SKM-1 treated with dmso at 0.1 percent for 144 hours (cell line): ENCODE measurements around the gene GNL2.
"Not testable (repeated sequence)": the region's sequence is repeated elsewhere in the genome, so short reads cannot be mapped to it uniquely, and the experiment has no call there.

Experiments used
- DNase-seq: peaks from one replicate; lab custom pipeline; 2025; ENCODE audit not compliant: unreplicated experiment; lab: John Stamatoyannopoulos, UW

Gene GNL2

GRCh38 chr1:37609002-37609401 is 13.3 kb upstream of the GNL2 start:
- no peak for DNase-seq

- DNase-seq, result no peak
These were observed 10.9 kb upstream of the GNL2 start for GRCh38 chr1:37606481-37607263.

DNA sequence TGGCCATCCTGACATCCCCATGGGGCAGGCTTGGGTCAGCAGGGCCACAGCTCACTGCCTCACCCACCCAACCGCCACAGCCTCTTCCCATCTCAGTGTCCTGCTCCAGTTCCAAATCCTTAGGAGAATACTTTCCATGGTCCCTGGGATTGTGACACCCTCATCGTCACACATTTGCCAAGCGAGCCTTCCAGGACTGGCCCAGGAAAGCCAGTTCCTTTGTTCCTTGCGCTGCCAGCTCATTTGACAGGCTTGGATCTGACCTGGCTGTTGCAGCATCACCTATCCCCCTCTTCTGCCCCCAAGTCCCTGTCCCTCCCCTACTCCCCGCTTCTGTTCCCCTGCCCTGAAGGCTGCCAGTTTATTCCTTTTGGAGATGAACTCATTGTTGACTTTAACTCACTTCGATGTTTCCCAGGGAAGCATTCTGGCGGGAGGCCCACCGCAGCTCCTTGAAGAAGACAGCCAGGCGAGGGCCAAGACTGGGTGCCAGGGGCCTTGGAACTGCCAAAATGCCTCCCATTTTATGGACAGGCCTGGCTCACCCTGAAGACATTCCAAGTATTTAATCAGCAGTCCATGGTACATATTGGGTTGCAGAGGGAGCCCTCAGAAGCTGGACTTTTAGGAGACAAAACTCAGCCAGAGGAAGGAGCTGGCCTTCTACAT is 10.2 kb upstream of the GNL2 start:
- no peak for DNase-seq

DNA sequence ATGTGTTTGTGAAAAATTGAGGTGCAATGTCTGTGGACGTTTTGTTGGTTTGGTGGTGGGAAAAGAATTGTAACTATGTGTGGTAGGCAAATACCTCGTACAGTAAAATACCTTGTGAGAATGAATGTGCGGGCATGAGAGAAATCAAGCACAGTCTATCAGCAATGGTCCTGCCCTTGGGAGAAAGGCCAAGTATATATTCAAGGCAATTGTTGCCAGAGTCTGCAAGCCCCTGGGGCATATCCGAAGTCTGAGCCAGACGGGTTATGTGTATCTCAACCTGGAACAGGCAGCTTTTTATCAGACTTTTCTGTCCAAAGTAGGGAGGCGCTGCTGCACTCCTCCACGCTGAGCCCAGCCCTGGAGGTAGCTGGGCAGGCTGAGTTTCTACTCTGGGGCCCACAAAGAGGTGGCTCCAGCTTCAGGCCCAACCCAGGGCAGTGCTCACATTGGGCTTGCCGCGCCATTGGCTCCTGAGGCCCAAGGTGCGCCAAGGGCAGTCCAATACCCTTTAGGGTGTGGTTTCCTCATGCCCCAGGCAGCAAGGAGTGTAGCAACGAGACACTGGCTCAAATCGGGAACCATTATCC is 9.4 kb upstream of the GNL2 start:
- no peak for DNase-seq

DNA sequence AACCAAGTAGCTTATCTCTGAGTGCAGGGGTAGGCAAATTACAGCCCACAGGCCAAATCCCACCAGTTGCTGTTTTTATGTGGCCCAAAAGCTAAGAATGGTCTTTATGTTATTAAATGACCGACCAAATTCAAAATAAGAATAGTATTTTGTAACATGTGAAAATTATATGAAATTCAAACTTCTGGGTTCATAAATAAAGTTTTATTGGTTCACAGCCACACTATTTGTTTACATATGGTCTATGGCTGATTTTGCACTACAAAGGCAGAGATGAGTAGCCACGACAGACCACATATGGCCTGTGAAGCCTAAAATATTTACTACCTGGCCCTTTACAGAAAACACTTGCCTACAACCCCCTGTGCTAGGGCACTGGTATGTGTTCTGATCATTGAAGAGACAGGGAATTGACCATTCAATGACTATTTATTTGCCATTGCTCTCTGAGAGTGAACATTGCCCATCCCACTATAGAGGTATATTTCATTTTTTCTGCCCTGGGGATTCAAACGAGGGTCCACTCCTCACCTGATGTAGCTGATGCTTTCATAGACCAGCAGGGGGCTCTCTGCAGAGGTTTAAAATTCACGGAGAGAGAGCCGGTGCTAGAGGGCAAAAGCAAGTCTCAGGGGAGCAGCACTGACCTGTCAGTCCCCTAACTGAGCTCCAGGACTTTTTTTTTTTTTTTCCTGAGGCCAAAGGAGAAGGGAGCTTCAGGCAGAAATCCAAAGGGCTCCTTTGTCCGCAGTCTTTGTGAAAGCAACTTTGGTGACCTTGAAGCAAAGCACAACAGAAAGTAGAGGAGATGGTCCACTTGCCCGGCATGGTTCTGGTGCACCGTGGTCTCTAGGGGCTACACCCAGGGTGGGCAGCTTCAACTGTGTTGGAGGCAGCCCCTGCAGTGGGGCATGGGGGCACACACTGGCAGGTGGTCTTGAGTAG is 7.3 kb upstream of the GNL2 start:
- peak; percentile 18 for DNase-seq

GRCh38 chr1:37601441-37601840 is 5.7 kb upstream of the GNL2 start:
- no peak for DNase-seq

DNA sequence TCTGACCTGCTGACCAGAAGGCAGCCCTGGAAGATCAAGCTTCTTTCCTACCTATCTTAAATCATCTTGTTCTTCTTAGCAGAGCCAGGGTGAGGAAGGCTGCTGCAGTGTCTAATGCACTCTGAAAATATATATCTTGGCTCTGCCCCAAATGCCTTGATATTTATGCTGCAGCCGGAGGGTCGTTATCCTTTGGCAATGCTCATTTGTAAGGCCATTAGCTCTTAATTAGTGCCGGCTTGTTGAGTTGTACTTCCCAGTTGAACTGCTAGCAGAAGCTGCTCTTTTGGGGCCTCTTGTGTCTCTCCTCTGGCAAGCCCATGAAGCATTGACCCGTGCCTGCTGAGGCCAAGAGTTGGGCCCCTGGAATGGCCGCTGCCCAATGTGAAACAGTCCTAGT is 4.2 kb upstream of the GNL2 start:
- DNase-seq, result no peak

DNA sequence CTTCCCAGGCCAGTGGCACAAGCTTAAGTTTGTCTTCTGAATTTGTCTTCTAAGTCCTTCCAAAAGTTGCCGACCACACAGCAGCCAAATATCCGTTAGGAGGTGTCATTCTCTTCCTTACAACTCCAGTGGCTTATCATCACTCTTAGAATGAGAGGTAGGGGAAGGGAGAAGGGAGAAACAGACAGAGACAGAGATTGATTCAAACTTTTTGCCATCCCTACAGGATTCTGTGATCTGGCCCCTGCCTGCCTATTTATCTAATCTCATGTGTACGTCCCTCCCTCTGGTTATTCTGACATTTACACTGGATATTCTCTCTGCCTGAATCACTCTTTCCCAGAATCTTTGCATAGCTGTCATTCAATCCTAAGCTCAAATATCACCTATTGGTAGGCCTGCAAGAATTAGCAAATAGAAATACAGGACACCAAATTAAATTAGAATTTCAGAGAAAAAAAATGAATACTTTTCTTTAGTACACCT is 488 bp upstream of the GNL2 start:
- DNase-seq, result no peak

DNA sequence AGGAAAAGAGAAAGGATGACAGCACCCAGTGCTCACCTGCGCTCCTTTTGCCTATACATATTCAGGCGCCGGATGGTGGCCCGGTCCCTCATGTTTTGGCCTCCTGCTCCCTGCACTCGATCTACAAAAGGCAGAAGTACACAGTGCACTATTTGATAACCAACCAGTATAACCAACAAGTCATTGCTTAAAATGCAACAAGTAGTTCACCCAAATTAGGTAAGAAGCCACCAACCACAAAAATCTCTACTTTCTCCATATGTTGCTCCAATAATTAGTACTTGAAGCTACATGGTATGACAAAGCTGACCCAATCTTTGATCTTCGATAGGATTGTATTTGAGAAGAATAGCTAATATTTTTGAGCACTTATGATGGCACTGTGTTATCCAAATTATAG is 2.0 kb downstream of the GNL2 start:
- DNase-seq, result no peak

- DNase-seq, result no peak
These were observed 6.8 kb downstream of the GNL2 start for GRCh38 chr1:37588939-37589338.

- not testable (repeated sequence) for DNase-seq
These were observed 11.2 kb downstream of the GNL2 start for GRCh38 chr1:37584544-37584943.

DNA sequence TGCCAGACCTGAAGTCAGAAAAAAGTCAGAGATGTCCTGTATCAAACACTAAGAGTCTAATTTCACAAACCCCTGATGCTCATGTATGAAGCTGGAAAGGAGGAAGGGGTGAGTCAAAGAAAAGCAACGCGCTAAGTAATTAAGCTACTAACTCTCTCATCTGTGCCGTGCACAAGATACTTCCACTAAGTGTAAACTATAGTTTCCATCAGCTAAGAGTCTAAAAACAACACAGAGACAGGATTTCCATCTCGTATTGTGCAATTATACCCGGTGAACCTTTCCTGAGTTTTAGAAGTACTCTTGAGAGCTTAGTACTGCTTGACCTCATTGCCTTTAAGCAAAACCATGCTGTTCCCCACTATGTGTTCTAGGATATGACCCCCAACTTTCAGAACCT is 20.0 kb downstream of the GNL2 start:
- no peak for DNase-seq

- DNase-seq, result no peak
These were observed 20.8 kb downstream of the GNL2 start for GRCh38 chr1:37574834-37575480.

DNA sequence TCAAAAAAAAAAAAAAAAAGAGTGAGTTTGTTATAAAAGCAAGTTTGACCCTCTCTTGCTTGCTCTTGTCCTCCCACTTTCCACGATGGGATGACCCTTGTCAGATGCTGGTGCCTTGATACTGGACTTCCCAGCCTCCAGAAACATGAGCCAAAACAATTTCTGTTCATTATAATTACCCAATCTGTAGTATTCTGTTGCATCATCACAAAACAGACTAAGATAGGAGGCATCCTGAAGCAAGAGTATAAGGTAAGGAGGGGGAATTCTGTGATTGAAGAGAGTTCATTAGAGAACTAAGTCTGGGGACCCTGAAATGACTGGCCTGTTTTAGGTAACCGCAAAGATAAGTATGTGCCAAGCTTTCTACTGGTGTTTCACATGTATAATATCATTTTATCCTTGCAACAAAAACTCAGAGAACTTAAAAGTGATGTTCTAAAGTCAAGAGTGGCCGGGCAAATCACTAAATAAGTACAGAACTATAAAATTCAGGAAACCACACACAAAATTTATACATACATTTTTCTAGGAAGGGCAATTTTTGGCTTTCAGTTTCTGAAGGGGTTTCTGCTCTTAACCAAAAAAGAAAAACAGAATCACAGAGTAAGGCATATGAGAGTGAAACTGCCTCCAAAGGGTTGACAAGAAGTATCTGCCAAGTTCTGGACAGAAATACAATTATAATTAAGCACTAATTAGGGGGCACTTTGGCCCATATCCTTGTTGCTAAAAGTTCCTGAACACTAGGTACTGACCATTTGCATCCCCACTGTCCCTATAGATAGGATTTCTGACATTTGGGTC is 25.0 kb downstream of the GNL2 start:
- DNase-seq, result no peak

- DNase-seq, result no peak
These were observed 28.7 kb downstream of the GNL2 start for GRCh38 chr1:37567023-37567422.

DNA sequence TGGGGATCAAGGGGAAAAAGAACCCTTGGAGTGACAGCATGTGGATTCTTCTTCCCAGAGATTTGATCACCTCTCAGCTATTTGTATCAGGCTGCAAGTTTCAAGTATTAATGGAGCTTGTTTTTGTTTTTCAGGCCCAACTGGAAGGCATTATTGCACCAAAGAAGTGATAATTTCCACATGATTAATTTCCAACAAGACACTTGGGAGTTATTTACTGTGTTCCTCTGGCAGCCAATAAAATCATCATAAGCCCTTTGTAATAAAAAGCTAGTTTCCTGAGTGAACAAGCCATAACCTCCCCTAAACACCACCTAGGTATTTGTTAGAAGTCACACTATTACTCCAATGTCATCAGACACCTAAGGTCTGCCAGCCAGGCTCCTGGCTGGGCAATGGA is 30.8 kb downstream of the GNL2 start:
- DNase-seq, result no peak

DNA sequence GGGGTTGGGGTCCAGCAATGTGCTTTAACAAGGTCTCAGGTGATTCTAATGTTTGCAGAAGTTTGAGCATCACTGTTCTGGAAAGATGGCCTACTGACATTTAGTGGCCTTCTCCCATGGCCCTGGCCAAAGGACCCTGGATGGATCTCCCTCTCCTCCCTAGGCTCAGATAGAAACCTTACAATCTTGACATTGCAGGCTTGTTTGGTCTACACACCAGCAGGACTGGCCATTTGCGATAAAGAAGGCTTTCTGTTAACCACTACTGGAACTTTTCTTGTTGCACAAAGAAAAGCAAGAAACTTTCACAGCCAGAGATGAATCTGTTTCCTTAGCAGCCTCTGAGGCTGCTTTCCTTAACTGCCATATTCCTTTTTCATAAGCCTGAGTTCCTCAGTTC is 32.8 kb downstream of the GNL2 start:
- no peak for DNase-seq

DNA sequence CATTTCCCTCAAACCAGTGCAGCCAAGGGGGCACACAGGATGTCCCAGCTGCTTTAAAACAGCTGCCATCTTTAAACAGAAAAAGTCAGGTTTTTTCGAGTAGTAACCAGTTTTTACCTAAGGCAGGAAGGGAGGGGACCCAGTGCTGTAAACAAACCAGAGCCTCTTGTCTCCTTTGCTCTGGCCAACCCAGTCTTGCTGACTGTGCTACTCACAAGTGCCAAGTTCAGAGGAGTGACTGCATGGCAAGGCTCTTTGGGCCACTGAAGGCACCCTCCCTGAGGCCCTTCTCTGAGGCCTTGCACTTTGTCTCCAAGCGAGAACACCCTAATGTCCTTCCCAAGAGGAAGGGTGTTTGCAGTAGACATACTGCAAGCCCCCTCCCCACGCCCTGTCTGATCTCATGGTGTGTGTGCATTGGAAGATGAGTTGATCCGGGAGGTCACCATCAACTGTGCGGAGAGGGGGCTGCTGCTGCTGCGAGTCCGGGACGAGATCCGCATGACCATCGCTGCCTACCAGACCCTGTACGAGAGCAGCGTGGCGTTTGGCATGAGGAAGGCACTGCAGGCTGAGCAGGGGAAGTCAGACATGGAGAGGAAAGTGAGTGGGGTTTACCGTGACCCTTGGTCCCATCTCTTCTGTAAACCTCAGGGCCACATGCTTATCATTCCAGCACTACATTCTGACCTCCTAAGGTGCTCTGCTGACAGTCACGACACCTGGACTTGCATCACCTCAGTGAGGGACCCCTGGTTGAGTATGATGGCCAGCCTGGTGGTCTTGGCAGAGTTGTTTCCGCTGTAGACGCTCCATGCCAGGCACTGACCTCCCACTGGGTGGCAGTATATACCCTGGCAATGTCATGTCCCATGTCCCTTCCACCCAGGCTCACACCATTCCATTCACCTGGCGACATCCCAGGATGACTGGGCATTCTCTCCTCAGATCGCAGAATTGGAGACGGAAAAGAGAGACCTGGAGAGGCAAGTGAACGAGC is 34.3 kb downstream of the GNL2 start:
- no peak for DNase-seq
